ENCODE data around the gene TRAPPC2.

The TRAPPC2 gene

GRCh38 chrX:13694983-13695382 is 39.4 kb downstream of the TRAPPC2 start:
- Histone ChIP-seq H3K4me3 (IDR thresholded peaks at IDR 0.05; ENCODE audit: insufficient read depth, low read depth, low read length) (no peak overlapping the region), H3K4me1 (ENCODE audit: low read depth, poor library complexity, severe bottlenecking) (peaks cover 34% of the 10 kb centered on the region), H2AFZ (ENCODE audit: low read depth) (no peak overlapping the region), H3K4me2 (no peak overlapping the region), H3K27me3 (ENCODE audit: insufficient read depth, low read depth) (no peaks in the 10 kb centered on the region), H3K27ac (no peak overlapping the region), H3K36me3 (ENCODE audit: insufficient read depth) (no peaks in the 10 kb centered on the region), H3K9ac (no peak overlapping the region), H3K79me2 (ENCODE audit: insufficient read depth, low read depth) (peaks cover 77% of the 10 kb centered on the region), H4K20me1 (ENCODE audit: insufficient read depth) (no peaks in the 10 kb centered on the region)
- TF ChIP-seq, protein P1, sequence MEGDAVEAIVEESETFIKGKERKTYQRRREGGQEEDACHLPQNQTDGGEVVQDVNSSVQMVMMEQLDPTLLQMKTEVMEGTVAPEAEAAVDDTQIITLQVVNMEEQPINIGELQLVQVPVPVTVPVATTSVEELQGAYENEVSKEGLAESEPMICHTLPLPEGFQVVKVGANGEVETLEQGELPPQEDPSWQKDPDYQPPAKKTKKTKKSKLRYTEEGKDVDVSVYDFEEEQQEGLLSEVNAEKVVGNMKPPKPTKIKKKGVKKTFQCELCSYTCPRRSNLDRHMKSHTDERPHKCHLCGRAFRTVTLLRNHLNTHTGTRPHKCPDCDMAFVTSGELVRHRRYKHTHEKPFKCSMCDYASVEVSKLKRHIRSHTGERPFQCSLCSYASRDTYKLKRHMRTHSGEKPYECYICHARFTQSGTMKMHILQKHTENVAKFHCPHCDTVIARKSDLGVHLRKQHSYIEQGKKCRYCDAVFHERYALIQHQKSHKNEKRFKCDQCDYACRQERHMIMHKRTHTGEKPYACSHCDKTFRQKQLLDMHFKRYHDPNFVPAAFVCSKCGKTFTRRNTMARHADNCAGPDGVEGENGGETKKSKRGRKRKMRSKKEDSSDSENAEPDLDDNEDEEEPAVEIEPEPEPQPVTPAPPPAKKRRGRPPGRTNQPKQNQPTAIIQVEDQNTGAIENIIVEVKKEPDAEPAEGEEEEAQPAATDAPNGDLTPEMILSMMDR (conservative IDR thresholded peaks at IDR 0.05; ENCODE audit: low read depth, low read length): no peak

GRCh38 chrX:13694359-13694758 is 40.1 kb downstream of the TRAPPC2 start:
- Histone ChIP-seq H3K27me3 (ENCODE audit: insufficient read depth, low read depth) (no peaks in the 10 kb centered on the region), H3K4me2 (no peak overlapping the region), H2AFZ (ENCODE audit: low read depth) (no peak overlapping the region), H3K36me3 (ENCODE audit: insufficient read depth) (no peaks in the 10 kb centered on the region), H4K20me1 (ENCODE audit: insufficient read depth) (no peaks in the 10 kb centered on the region), H3K9ac (no peak overlapping the region), H3K4me3 (IDR thresholded peaks at IDR 0.05; ENCODE audit: insufficient read depth, low read depth, low read length) (no peak overlapping the region), H3K27ac (no peak overlapping the region), H3K4me1 (ENCODE audit: low read depth, poor library complexity, severe bottlenecking) (peaks cover 34% of the 10 kb centered on the region), H3K79me2 (ENCODE audit: insufficient read depth, low read depth) (peaks cover 80% of the 10 kb centered on the region)
- TF ChIP-seq, protein P1 (conservative IDR thresholded peaks at IDR 0.05; ENCODE audit: low read depth, low read length): no peak

GRCh38 chrX:13693341-13693961 is 41.0 kb downstream of the TRAPPC2 start:
- Histone ChIP-seq H3K4me2 (no peak overlapping the region), H3K79me2 (ENCODE audit: insufficient read depth, low read depth) (peaks cover 74% of the 10 kb centered on the region), H2AFZ (ENCODE audit: low read depth) (no peak overlapping the region), H3K4me1 (ENCODE audit: low read depth, poor library complexity, severe bottlenecking) (peaks cover 36% of the 10 kb centered on the region), H3K27ac (no peak overlapping the region), H3K27me3 (ENCODE audit: insufficient read depth, low read depth) (no peaks in the 10 kb centered on the region), H3K9ac (no peak overlapping the region), H3K36me3 (ENCODE audit: insufficient read depth) (no peaks in the 10 kb centered on the region), H3K4me3 (IDR thresholded peaks at IDR 0.05; ENCODE audit: insufficient read depth, low read depth, low read length) (no peak overlapping the region), H4K20me1 (ENCODE audit: insufficient read depth) (no peaks in the 10 kb centered on the region)
- TF ChIP-seq, protein P1 (conservative IDR thresholded peaks at IDR 0.05; ENCODE audit: low read depth, low read length): no peak

- peaks cover 42% of the 10 kb centered on the region for H3K4me1 ChIP-seq (ENCODE audit: low read depth, poor library complexity, severe bottlenecking)
- H2AFZ ChIP-seq (ENCODE audit: low read depth): no peak overlapping the region
- H3K9ac ChIP-seq: no peak overlapping the region
- TF ChIP-seq, protein P1 (conservative IDR thresholded peaks at IDR 0.05; ENCODE audit: low read depth, low read length): no peak
- no peaks in the 10 kb centered on the region for H3K36me3 ChIP-seq (ENCODE audit: insufficient read depth)
- H4K20me1 ChIP-seq (ENCODE audit: insufficient read depth): no peaks in the 10 kb centered on the region
- no peaks in the 10 kb centered on the region for H3K27me3 ChIP-seq (ENCODE audit: insufficient read depth, low read depth)
- H3K27ac ChIP-seq: no peak overlapping the region
- peaks cover 70% of the 10 kb centered on the region for H3K79me2 ChIP-seq (ENCODE audit: insufficient read depth, low read depth)
- no peak overlapping the region for H3K4me2 ChIP-seq
- H3K4me3 ChIP-seq (IDR thresholded peaks at IDR 0.05; ENCODE audit: insufficient read depth, low read depth, low read length): no peak overlapping the region
Observed at GRCh38 chrX:13692771-13693231, 41.6 kb downstream of the TRAPPC2 start.

Data from KMS-11 (cell line).